NOMO-1 treated with DMSO at 0.1 percent for 48 hours (cell line): Measurements from ENCODE around the gene BCAN.
A peak's percentile ranks its signal among the peaks of the same experiment; 100 is the strongest.
"Not testable (repeated sequence)": the region's sequence is repeated elsewhere in the genome, so short reads cannot be mapped to it uniquely, and the experiment has no call there.

ENCODE experiments used
- DNase-seq: peaks from one replicate; lab custom pipeline; 2025; ENCODE audit not compliant: unreplicated experiment; lab: John Stamatoyannopoulos, UW

The BCAN gene

GRCh38 chr1:156615946-156616345 lies 26.0 kb upstream of the BCAN start:
- no peak for DNase-seq

DNA sequence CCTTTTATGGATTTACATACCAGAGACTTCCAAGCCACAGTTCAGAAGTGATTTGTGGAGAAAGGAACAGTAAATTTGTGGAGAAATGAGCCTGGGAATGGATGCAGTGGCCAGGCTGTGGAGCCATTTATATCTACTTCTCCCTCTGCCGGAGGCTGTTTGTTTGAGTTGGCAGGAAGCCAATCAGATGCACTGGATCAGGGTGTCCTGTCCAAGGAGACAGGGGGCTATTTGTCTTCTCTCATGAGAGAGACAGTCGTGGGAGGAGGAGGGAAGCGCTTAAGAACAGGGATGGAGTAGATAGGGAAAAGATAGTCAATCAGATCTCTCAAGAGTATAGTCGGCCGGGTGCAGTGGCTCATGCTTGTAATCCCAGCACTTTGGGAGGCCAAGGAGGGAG lies 25.5 kb upstream of the BCAN start:
- DNase-seq = no peak

GRCh38 chr1:156618853-156619581 lies 22.9 kb upstream of the BCAN start, which contains the start of gene HAPLN2:
Gene HAPLN2, plus strand, starts transcription at chr1:156619415. Its CDS starts 4,076 bp downstream, at chr1:156623491.
- no peak for DNase-seq

DNA sequence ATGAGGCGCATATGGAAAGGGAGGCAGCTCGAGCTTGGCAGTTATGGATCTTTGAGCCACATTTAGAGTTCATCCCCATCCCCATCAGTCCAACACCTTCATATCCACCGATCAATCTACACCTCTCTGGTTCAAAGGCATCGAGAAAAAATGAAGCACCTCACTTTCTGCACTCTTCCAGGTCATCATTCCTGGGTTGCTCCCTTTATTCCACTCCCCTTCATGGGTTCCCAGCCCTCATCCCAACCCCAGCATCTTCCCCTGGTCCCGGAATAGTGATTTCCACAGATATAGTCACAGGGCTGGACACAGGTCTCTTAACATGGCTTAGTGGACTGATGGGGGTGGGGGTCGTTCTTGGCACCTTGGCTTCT lies 22.3 kb upstream of the BCAN start:
- no peak for DNase-seq

GRCh38 chr1:156622581-156623297 lies 19.2 kb upstream of the BCAN start:
- no peak for DNase-seq

- DNase-seq = peak; percentile 40
Measured at GRCh38 chr1:156623946-156624813, 17.7 kb upstream of the BCAN start.

DNA sequence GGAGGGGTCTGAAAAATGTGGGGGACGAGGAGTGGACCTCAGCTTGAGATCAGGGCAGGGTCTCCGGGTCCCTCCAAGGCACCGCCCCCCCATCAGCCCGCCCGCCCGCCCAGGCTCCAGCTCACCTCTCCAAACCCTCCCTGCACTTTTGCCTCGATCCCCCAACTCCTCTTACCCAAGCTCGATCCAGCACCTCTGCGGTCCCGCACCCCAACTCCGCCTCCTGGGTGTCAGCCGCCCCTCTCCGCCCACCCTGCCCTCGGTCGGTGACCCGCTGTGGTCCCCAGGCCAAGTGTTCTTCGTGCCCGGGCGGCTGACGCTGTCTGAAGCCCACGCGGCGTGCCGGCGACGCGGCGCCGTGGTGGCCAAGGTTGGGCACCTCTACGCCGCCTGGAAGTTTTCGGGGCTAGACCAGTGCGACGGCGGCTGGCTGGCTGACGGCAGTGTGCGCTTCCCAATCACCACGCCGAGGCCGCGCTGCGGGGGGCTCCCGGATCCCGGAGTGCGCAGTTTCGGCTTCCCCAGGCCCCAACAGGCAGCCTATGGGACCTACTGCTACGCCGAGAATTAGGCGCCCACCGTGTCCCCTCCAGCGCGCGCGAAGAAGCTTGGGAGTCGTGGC lies 17.0 kb upstream of the BCAN start:
- no peak for DNase-seq

- DNase-seq = no peak
Measured at GRCh38 chr1:156625436-156626078, 16.4 kb upstream of the BCAN start.

DNA sequence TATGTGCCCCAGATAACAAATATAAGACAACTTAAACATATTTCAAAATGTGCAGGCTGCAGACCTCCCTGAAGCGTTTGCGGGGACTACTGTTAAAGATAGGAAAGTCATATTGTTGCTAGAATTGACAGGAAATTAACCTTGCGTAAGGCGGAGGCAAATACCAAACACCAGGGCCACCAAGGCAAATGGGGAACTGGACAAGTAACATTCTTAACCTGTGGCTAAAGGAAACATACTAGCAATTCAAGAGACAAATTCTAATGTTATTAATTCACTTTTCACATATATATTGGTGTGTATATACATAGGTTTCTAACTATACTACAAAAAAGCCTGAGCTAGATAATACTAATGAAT lies 15.9 kb upstream of the BCAN start:
- no peak for DNase-seq

- peak; percentile 41 for DNase-seq
Measured at GRCh38 chr1:156627313-156627880, 14.5 kb upstream of the BCAN start.

- no peak for DNase-seq
Measured at GRCh38 chr1:156629823-156630449, 12.0 kb upstream of the BCAN start.

DNA sequence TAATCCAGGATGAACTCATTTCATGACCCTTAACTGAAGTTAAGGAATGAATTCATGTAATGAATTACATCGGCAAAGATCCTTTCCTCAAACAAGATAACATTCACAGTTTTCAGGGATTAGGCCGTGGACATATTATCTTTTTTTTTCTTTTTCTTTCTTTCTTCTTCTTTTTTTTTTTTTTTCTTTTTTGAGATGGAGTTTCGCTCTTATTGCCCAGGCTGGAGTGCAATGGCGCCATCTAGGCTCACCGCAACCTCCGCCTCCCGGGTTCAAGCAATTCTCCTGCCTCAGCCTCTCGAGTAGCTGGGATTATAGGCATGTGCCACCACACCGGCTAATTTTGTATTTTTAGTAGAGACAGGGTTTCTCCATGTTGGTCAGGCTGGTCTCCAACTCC lies 10.8 kb upstream of the BCAN start:
- not testable (repeated sequence) for DNase-seq

- DNase-seq = no peak
Measured at GRCh38 chr1:156632355-156632754, 9.6 kb upstream of the BCAN start.

GRCh38 chr1:156638189-156638985 lies 3.5 kb upstream of the BCAN start:
- DNase-seq = no peak

GRCh38 chr1:156639601-156640101 lies 2.3 kb upstream of the BCAN start:
- DNase-seq = peak; percentile 37

- DNase-seq = no peak
Measured at GRCh38 chr1:156640842-156641706, 843 bp upstream of the BCAN start.

DNA sequence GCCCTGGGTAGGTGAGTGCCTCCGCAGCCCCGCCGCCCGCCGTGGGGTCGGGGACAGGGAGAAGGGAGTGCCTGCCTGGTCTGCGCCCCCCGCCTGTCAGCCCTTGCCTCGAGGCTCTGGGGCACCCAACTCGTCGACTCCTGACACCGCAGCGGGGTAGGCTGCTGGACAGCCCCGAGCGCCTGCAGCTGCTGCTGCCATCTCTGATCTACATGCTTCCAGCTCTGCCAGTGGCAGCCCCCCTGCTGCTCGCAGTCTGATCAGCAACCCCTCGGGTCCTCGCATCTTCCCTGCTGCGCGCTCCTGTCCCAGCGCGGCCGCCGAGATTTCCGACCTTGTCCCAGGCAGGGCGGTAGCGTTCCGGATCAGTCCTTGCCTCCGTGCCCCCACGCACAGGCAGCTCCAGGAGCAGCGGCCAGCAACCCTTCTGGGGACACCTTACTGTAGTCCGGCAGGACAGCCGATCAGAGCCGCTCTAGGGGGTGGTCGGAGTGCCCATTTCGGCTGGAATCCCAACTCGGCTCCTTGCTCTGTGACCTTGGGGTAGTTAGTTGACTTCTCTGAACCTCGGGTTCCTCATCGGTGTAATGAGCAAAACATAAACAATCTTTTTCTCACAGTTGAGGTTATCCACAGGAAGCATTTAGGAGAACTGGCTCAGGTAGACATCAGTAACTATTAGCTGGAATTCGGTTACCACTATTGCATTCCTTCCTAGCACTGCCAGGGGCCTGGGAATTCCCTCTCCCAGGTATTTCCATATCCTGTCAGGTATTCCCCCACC lies 540 bp downstream of the BCAN start:
- no peak for DNase-seq
